ENCODE data around the gene PLEKHA8. TPM values are rescaled to one million over a fixed set of nuclear protein-coding genes. Genes with fewer than 3 reads are reported as not detected.
A peak's percentile ranks its signal among the peaks of the same experiment; 100 is the strongest.

Gene PLEKHA8
- total and polyA plus RNA-seq, 2 of the 8 experiments (the other 6 are each of a cell fraction or from before 2014, with no cell fraction given), result 10.7 to 44.0 TPM

GRCh38 chr7:29988424-29989256 is 39.6 kb upstream of the PLEKHA8 start (continued):
- TF ChIP-seq HDAC2 (IDR thresholded peaks at IDR 0.05; ENCODE audit: borderline replicate concordance in 1 of 2, low read depth in 2 of 2, low read length in 2 of 2) (no peak), POLR2AphosphoS5 (IDR thresholded peaks at IDR 0.05; ENCODE audit: low read depth, low read length) (no peak; the same call in 1 of the 2 replicates), CHD7 (IDR thresholded peaks at IDR 0.05; ENCODE audit: insufficient replicate concordance, low read length) (no peak), CREB1 (IDR thresholded peaks at IDR 0.05) (0 out of 2 replicates have a peak, but pooled peaks have one; percentile 11), SUZ12 (IDR thresholded peaks at IDR 0.05; ENCODE audit: low read length) (no peak), E2F6 (IDR thresholded peaks at IDR 0.05) (peak; percentile 56; the same call in 1 of the 2 replicates), TAF1 (IDR thresholded peaks at IDR 0.05; ENCODE audit: low read depth, low read length) (peak; percentile 44; the same call in 1 of the 2 replicates), MAX (IDR thresholded peaks at IDR 0.05) (no peak; the same call in none of the 2 replicates), YY1 (IDR thresholded peaks at IDR 0.05; ENCODE audit: low read depth, low read length) (peak; percentile 92)
